PC-9 (cell line): ENCODE results near the gene HSPA12B.

Experiments
- EZH2 ChIP-seq: fragments of 200-600 bp; sonication (generic); IDR thresholded peaks from 2 replicates; pipeline ENCODE4 v1.8.0; 2017; ENCODE audit warnings: antibody characterized with exemption, low read depth
- TF ChIP-seq, protein P1 (sequence below): fragments of 200-600 bp; sonication (generic); conservative IDR thresholded peaks from 2 replicates; pipeline ENCODE4 v1.6.1; 2017; ENCODE audit warnings: mixed run types, antibody characterized with exemption, mild to moderate bottlenecking, moderate library complexity

DNA sequence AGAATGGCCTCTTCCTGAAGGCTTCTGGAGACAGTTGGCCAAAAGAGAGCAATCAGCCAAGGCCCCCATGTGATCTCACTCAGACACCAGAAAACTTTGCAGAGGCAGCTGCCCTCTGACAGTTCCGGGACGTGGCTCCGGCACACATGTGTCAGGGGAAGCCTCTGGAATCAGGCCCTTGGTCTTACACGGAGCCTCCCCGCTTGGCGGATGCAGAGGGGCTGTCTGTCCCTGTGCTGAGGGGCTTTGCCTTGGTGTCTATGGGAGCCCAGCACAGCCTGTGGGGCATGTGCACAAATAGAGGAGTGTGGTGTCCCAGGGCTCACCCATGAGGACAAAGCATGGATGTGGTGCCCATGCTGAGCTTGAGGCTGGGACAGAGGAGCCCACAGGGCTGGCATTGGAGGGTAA lies 33.9 kb upstream of the HSPA12B start:
- TF ChIP-seq, protein P1, sequence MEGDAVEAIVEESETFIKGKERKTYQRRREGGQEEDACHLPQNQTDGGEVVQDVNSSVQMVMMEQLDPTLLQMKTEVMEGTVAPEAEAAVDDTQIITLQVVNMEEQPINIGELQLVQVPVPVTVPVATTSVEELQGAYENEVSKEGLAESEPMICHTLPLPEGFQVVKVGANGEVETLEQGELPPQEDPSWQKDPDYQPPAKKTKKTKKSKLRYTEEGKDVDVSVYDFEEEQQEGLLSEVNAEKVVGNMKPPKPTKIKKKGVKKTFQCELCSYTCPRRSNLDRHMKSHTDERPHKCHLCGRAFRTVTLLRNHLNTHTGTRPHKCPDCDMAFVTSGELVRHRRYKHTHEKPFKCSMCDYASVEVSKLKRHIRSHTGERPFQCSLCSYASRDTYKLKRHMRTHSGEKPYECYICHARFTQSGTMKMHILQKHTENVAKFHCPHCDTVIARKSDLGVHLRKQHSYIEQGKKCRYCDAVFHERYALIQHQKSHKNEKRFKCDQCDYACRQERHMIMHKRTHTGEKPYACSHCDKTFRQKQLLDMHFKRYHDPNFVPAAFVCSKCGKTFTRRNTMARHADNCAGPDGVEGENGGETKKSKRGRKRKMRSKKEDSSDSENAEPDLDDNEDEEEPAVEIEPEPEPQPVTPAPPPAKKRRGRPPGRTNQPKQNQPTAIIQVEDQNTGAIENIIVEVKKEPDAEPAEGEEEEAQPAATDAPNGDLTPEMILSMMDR: no peak
- no peak for TF ChIP-seq EZH2
